Measurements from ENCODE around the gene LIMK1.

GRCh38 chr7:74083928-74084721 lies 521 bp downstream of the LIMK1 start:
- TF ChIP-seq, protein P1, sequence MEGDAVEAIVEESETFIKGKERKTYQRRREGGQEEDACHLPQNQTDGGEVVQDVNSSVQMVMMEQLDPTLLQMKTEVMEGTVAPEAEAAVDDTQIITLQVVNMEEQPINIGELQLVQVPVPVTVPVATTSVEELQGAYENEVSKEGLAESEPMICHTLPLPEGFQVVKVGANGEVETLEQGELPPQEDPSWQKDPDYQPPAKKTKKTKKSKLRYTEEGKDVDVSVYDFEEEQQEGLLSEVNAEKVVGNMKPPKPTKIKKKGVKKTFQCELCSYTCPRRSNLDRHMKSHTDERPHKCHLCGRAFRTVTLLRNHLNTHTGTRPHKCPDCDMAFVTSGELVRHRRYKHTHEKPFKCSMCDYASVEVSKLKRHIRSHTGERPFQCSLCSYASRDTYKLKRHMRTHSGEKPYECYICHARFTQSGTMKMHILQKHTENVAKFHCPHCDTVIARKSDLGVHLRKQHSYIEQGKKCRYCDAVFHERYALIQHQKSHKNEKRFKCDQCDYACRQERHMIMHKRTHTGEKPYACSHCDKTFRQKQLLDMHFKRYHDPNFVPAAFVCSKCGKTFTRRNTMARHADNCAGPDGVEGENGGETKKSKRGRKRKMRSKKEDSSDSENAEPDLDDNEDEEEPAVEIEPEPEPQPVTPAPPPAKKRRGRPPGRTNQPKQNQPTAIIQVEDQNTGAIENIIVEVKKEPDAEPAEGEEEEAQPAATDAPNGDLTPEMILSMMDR (IDR thresholded peaks at IDR 0.05; ENCODE audit: low read length), result no peak
- no peak for TF ChIP-seq EZH2phosphoT487 (IDR thresholded peaks at IDR 0.05; ENCODE audit: low read length)
